HAP-1 (cell line): ENCODE measurements around the gene TPD52L2.
"Not testable (repeated sequence)": the region's sequence is repeated elsewhere in the genome, so short reads cannot be mapped to it uniquely, and the experiment has no call there.

Experiments
- DNase-seq, 2 experiments: peaks; one replicate each; pipeline ENCODE4 v3.0.0-alpha.2; 2016 to 2020; ENCODE audit warnings: low spot score in 2 of 2
- H3K27me3 ChIP-seq: fragments of 250-450 bp; sonication (Bioruptor Pico); 2 replicates; pipeline ENCODE4 v1.5.1; 2020; ENCODE audit warnings: low read depth, mild to moderate bottlenecking, moderate library complexity
- H3K36me3 ChIP-seq: fragments of 250-450 bp; sonication (Bioruptor Pico); replicated peaks from 2 replicates; pipeline ENCODE4 v1.5.1; 2020; ENCODE audit warnings: mild to moderate bottlenecking
- H3K4me1 ChIP-seq: fragments of 250-450 bp; sonication (Bioruptor Pico); 2 replicates; pipeline ENCODE4 v1.5.1; 2020; ENCODE audit warnings: mild to moderate bottlenecking
- H3K4me3 ChIP-seq: fragments of 250-450 bp; sonication (Bioruptor Pico); 2 replicates; pipeline ENCODE4 v1.5.1; 2020; ENCODE audit warnings: mild to moderate bottlenecking, moderate library complexity
- H3K9me3 ChIP-seq: fragments of 250-450 bp; sonication (Bioruptor Pico); 2 replicates; pipeline ENCODE4 v1.5.1; 2020; ENCODE audit warnings: mild to moderate bottlenecking, moderate library complexity
- in situ Hi-C: fragments of 300-500 bp; cut with MboI; formaldehyde crosslinking; loops from 3 replicates; pipeline ENCODE4 v1.14.3; 2020; ENCODE audit warnings: low sequenced_read_pairs, inconsistent platforms, mixed read lengths

TPD52L2 gene

DNA sequence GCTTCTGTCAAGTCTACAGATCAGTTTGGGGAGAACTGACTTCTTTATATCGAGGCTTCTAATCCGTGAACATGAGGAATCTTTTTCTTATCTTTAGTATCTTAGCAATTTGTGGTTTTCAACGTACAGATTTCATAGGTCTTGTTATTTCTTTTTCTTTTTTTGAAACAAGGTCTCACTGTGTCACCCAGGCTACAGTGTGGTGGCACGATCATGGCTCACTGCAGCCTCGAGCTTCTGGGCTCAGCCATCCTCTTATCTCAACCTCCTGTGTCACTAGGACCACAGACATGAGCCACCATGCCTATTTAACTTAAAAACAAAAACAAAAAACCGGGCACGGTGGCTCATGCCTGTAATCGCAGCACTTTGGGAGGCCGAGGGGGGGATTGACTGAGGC lies 59.2 kb downstream of the TPD52L2 start:
- DNase-seq = no peak
- Histone ChIP-seq H3K9me3 (no peaks in the 10 kb centered on the region), H3K4me3 (no peak overlapping the region), H3K27me3 (no peaks in the 10 kb centered on the region), H3K36me3 (peaks cover 24% of the 10 kb centered on the region), H3K4me1 (no peaks in the 10 kb centered on the region)
- in situ Hi-C loops = no loop called here

DNA sequence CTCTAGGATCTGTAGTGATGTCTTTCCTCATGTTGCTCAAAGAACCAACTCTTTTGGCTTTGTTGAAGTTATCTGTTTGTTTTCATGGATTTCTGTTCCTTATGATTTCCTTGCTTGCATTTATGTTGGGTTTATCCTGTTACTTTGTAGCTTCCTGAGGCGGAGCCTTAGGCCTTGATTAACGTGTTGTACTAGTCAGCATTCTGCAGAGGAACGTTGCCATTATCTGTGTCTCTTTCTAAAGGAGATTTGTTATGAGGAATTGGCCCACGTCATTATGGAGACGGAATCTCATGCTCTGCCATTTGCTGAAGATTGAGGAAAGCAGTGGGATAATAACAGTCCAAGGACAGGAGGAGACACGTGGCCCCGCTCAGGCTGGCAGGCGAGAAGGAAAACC lies 61.2 kb downstream of the TPD52L2 start:
- Histone ChIP-seq H3K36me3 (peaks cover 39% of the 10 kb centered on the region), H3K4me1 (no peaks in the 10 kb centered on the region), H3K27me3 (no peaks in the 10 kb centered on the region), H3K4me3 (no peak overlapping the region), H3K9me3 (no peaks in the 10 kb centered on the region)
- no peak for DNase-seq
- in situ Hi-C loops = no loop called here

DNA sequence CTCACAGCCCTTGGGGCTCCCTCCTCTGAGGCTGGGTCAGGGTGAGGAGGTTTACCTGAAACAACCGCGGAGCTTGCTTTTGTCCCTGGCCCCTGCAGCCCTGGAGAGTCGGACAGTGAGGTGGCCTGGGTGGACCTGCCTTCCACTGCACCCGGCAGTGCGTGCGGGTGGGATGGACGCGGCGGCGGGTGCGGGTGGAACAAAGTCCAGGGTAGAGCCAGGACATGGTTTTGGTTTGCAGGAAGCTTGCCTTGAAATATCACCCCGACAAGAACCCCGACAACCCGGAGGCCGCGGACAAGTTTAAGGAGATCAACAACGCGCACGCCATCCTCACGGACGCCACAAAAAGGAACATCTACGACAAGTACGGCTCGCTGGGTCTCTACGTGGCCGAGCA lies 64.0 kb downstream of the TPD52L2 start:
- H3K36me3 ChIP-seq = peaks cover 66% of the 10 kb centered on the region
- H3K4me1 ChIP-seq = no peaks in the 10 kb centered on the region
- in situ Hi-C loops = no loop called here
- no peak for DNase-seq
- H3K4me3 ChIP-seq = no peak overlapping the region
- H3K27me3 ChIP-seq = no peaks in the 10 kb centered on the region
- H3K9me3 ChIP-seq = no peaks in the 10 kb centered on the region

DNA sequence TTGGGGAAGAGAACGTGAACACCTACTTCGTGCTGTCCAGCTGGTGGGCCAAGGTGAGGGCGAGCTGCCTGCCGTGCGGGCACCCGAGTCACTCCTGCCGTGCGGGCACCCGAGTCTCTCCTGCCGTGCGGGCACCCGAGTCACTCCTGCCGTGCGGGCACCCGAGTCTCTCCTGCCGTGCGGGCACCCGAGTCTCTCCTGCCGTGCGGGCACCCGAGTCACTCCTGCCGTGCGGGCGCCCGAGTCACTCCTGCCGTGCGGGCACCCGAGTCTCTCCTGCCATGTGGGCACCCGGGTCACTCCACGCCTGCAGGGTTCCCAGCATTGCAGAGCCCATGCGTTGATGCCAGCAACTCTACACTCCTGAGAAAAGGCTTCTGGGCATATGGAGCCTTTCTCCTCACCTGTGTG lies 64.4 kb downstream of the TPD52L2 start:
- H3K9me3 ChIP-seq, H3K4me1 ChIP-seq, DNase-seq, H3K27me3 ChIP-seq, in situ Hi-C loops, H3K4me3 ChIP-seq: not testable (repeated sequence)
- peaks cover 66% of the 10 kb centered on the region for H3K36me3 ChIP-seq

DNA sequence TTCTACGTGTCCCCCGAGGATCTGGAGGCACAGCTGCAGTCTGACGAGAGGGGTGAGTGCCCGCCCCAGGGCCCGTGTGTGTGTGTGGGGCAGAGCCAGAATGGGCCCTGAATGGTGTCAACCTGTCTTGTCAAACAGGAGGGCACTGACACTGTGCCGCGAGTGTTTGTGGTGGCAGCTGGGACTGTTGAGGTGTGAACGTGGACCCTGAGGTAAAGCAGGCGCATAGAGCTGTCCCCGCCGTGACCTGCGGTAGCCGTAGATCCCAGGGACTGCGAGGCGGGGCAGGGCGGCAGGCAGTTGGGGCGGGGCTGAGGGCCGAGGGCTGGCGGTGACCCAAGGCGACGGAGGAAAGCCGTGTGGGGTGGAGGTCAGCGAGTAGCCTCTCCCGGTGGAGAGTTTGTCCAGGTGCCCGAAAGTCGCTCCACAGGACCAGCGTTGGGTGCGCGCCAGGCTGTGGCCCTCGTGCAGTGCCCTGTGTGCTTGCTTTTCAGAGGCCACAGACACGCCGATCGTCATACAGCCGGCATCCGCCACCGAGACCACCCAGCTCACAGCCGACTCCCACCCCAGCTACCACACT lies 66.0 kb downstream of the TPD52L2 start:
- H3K9me3 ChIP-seq = no peaks in the 10 kb centered on the region
- H3K36me3 ChIP-seq = peaks cover 78% of the 10 kb centered on the region
- no peak overlapping the region for H3K4me3 ChIP-seq
- no peaks in the 10 kb centered on the region for H3K27me3 ChIP-seq
- in situ Hi-C loops = no loop called here
- no peaks in the 10 kb centered on the region for H3K4me1 ChIP-seq
- no peak for DNase-seq

DNA sequence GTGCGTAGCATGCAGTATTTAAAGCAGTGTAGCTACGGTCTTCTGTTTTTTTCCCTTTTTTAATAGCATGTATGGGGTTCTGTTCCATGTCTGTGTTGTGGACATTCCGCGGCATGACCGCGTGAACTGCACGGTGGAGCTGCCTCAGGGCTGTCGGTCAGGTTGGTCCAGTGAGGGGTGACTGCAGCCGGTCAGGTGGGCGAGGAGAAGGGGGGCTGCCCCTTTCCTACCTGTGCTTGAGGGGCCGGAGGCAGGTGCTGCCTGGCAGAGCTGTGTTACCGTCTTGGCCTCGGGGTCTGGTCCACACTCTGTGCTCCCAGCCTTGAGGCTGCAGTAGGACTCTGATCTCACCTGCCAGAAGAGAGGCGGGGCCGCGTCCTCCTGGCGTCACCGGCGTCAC lies 66.7 kb downstream of the TPD52L2 start:
- no peaks in the 10 kb centered on the region for H3K9me3 ChIP-seq
- no peak for DNase-seq
- no peak overlapping the region for H3K4me3 ChIP-seq
- in situ Hi-C loops = no loop called here
- no peaks in the 10 kb centered on the region for H3K27me3 ChIP-seq
- H3K36me3 ChIP-seq = peaks cover 76% of the 10 kb centered on the region
- H3K4me1 ChIP-seq = no peaks in the 10 kb centered on the region

DNA sequence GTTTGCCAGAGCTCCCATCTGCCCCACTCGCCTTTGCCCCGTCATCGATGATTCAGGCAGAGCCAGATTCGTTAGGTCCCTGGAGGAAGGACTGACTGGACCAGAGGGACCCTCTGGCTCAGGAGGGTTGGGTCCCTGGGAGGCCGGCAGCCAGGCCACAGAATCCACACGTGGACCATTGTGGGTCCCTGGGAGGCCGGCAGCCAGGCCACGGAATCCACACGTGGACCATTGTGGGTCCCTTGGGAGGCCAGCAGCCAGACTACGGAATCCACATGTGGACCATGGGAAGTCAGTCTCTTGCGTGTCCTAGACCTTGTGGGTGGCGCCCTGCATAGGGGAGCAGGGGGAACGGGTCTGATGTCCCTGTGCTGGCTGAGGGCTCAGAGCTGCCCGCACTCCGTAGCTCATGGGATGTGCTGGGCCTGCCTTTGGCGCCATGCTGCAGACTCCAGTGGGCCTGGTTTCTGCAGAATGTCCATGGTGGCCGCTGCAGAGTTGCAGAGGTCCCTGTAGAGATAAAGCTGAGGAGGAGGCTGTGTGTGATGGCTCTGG lies 67.6 kb downstream of the TPD52L2 start:
- Histone ChIP-seq H3K27me3 (no peaks in the 10 kb centered on the region), H3K9me3 (no peaks in the 10 kb centered on the region), H3K36me3 (peaks cover 72% of the 10 kb centered on the region), H3K4me1 (no peaks in the 10 kb centered on the region), H3K4me3 (no peak overlapping the region)
- in situ Hi-C loops = no loop called here
- no peak for DNase-seq

DNA sequence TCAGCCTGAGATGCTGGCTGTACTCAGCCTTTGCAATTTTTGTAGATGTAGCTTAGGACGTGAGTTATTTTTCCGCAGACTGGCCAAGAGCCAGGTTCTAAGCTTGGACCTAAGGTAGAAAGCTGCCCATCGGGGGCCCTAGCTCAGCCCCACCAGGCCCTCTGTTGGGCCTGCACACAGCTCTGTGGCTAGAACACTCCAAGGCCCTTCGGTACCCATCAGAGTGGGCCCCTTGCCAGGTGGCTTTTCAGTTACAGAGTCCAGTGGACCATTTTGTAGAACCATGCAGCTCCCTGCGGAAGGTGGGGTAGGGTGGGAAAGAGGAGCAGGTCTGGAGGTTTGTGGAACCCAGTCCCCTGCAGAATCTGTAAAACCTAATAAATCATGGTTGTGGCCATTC lies 68.6 kb downstream of the TPD52L2 start:
- no peaks in the 10 kb centered on the region for H3K9me3 ChIP-seq
- in situ Hi-C loops = no loop called here
- peaks cover 63% of the 10 kb centered on the region for H3K36me3 ChIP-seq
- no peaks in the 10 kb centered on the region for H3K27me3 ChIP-seq
- H3K4me1 ChIP-seq = no peaks in the 10 kb centered on the region
- no peak for DNase-seq
- no peak overlapping the region for H3K4me3 ChIP-seq

DNA sequence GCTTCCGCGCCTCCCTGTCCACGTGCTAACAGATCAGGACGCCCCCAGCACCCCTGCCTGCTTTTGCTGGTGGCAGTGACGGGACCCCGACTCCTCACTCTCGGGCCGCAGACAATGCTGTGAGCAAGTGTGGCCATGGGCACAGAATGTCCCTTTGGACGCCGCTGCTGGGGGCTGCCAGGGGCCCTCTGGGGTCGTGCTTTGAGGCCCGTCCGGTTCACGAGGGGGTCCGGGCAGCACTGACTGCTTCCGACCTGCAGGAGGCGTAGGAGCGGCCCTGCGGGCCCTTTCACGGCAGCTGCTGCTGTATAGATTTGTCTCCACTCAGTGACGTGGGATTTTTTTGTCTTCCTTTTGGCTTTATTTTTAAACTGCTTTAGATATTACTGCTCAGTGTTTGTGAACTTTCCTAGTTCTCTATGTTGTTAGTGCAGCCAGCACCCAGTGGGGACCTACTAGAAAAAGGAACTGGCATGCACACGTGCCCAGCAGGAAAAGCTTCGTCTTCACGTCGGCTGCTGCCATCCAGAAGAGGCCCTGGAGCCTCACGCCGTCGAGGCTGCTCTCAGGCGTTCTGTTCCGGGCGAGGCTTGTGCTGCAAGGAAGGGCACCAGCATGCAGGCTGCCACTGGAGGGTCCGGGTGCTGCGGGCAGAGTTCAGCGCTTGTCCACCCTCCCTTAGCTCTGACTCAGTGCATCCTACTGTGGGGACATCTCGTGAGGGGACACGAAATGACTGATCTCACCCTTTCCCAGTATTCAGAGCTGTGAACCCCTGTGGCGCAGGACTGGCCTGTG lies 69.4 kb downstream of the TPD52L2 start:
- Histone ChIP-seq H3K27me3 (no peaks in the 10 kb centered on the region), H3K4me1 (no peaks in the 10 kb centered on the region), H3K9me3 (no peaks in the 10 kb centered on the region), H3K4me3 (no peak overlapping the region), H3K36me3 (peaks cover 59% of the 10 kb centered on the region)
- in situ Hi-C loops = no loop called here
- no peak for DNase-seq

DNA sequence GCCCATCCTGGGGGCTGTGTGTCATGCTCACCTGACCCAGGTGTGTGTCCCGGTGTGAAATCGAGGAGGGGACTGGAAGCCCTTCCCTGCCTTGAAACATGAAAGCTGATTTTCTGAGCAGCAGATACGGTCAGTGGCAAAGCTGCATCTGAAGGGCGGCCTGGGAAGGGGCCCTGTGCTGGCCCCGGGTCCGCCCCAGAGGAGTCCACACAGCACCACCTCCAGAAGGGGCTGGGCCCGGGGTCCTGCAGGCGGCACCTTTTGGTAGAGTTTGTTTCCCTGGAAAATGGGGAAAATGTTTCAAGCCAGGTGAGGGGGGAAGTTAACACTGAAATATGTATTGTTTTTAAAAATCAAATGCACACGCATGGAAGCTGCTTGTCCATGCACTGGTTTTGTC lies 70.4 kb downstream of the TPD52L2 start:
- in situ Hi-C loops = no loop called here
- H3K9me3 ChIP-seq = no peaks in the 10 kb centered on the region
- no peaks in the 10 kb centered on the region for H3K4me1 ChIP-seq
- no peak overlapping the region for H3K4me3 ChIP-seq
- H3K36me3 ChIP-seq = peaks cover 60% of the 10 kb centered on the region
- no peak for DNase-seq
- no peaks in the 10 kb centered on the region for H3K27me3 ChIP-seq

DNA sequence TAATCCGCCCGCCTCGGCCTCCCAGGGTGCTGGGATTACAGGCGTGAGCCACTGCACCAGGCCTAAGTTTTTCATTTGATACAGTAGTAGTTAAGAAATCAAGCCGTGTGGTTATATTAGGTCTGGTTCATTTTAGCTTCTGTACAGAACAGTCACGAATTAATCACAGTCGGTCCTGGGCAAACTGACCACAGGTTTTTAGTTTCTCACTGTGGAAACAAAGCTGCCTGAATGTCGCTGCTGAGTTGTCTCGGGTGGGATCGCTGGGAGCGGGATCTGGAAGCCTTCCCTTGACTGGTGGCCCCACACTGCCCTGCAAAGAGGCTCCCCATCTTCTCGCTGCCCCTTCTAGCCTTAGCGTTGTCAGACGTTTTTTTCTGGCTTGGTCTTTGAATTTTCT lies 72.5 kb downstream of the TPD52L2 start:
- DNase-seq = no peak
- Histone ChIP-seq H3K27me3 (no peaks in the 10 kb centered on the region), H3K9me3 (no peaks in the 10 kb centered on the region), H3K4me1 (no peaks in the 10 kb centered on the region; the same call in 1 of the 2 replicates), H3K36me3 (peaks cover 51% of the 10 kb centered on the region), H3K4me3 (no peak overlapping the region)
- in situ Hi-C loops = no loop called here

DNA sequence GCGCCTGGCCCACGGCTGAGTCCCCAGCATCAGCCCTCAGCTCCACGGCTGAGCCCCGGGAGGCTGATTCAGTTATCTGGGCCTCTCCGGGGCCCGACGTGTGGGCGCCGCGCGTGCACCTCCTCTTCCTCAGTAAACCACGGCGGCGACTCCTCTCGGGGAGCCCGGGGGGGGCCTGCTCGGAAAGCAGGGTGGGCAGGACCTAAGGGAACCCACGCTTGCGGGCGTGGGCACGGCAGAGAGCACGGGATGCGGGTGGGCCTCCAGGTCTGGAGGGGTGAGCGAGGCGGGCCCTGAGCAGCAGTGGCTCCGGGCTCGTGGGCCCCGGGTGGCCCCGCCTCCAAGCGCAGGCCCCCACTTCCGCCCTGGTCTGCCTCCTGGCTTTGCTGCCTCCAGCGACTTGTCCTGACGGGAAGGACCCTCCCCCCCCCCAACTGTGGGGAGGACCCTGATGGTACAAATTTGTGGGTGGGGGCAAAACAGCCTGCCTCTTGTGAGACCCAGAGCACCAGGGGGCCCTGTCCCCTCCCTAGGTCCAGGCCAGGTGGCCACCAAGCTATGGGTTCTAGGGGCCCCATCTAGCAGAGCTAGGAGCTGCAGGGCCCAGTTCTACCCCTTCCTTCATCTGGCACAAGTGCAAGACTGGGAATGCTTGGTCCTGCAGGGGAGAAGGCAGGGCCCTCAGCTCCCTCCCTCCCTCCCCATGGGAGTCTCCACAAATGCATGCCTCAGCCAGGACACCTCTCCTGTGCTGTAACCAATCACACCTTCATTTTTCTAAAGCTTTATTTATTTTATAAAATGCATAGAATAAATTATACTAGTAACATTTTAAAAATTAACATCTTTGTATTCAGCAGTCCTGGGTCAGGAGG lies 74.2 kb downstream of the TPD52L2 start:
- no peak overlapping the region for H3K4me3 ChIP-seq
- no peak for DNase-seq
- H3K4me1 ChIP-seq = no peaks in the 10 kb centered on the region; the same call in 1 of the 2 replicates
- in situ Hi-C loops = no loop called here
- H3K27me3 ChIP-seq = no peaks in the 10 kb centered on the region
- H3K36me3 ChIP-seq = peaks cover 52% of the 10 kb centered on the region
- H3K9me3 ChIP-seq = no peaks in the 10 kb centered on the region

DNA sequence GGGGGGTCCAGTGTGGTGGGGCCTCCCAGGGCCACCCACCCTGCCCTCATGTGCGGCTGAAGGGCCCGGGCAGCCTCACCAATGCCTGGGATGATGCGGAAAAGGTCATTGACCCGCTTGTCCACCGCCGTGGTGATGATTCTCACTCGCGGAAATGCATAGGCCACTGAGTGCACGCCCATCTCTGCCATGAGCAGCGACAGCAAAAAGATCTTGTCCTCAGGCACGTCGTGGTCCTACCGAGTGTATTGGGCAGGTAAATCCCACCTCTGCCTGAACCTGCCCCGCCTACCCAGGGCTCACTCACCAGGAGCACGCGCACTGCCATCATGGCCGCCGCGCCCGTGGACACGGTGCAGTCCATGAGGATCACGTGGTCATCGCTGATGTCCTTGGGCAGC lies 75.0 kb downstream of the TPD52L2 start:
- in situ Hi-C loops = no loop called here
- DNase-seq = no peak

More for the DNA sequence above, 75.0 kb downstream of the TPD52L2 start:
- Histone ChIP-seq H3K9me3 (no peaks in the 10 kb centered on the region), H3K4me3 (no peak overlapping the region), H3K4me1 (no peaks in the 10 kb centered on the region; the same call in 1 of the 2 replicates), H3K27me3 (no peaks in the 10 kb centered on the region), H3K36me3 (peaks cover 54% of the 10 kb centered on the region)
